ENCODE data around the gene PHLDB2. TPM values are rescaled to one million over a fixed set of nuclear protein-coding genes. Genes with fewer than 3 reads are reported as not detected.
A peak's percentile ranks its signal among the peaks of the same experiment; 100 is the strongest.

PHLDB2 gene
- polyA plus RNA-seq, 1 donor (not counting 4 experiments of a cell fraction or from before 2014, with no cell fraction given), result 150 TPM

DNA sequence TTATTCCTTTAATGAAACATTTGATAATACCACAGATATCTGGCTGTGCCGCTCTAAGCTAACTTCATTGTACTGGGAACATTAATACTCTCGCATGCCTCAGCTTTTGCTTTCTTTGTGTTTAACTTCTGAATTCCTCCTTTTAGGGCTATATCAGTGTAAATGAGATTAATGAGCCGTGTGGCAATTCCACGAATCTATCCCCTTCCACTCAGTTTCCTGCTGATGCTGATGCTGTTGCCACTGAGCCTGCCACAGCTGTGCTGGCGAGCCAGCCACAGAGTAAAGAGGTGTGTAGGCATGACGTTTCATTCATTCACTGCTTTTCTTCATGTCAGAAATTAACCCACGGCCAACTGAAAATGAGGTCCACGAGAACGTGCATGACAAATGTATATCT is 89.7 kb downstream of the PHLDB2 start:
- H3K4me1 ChIP-seq (ENCODE audit: control insufficient read depth, extremely low read depth, insufficient read depth, low read length), result peaks cover 4% of the 10 kb centered on the region
- no peaks in the 10 kb centered on the region for H3K9me1 ChIP-seq (ENCODE audit: control insufficient read depth, extremely low read depth, insufficient read depth, low read length)
- DNase-seq (ENCODE audit: low read depth, low spot score) (no peak), FAIRE-seq (no peak)
- no peak overlapping the region for H3K4me2 ChIP-seq (ENCODE audit: control insufficient read depth, extremely low read depth, insufficient read depth, low read depth, low read length)
- dilution Hi-C loops (cut with MboI; ENCODE audit: extremely low pct_ligation_motif_present, low sequenced_read_pairs), result no loop called here
- peaks cover 19 to 35% of the 10 kb centered on the region in 2 experiments for H3K36me3 ChIP-seq (ENCODE audit: control insufficient read depth in 2 of 2, extremely low read depth in 1 of 2, insufficient read depth in 2 of 2, low read length in 2 of 2)
- H3K9me3 ChIP-seq (ENCODE audit: control insufficient read depth, low read depth, low read length), result no peaks in the 10 kb centered on the region
- no peaks in the 10 kb centered on the region for H3K27me3 ChIP-seq (ENCODE audit: control insufficient read depth, extremely low read depth, insufficient read depth, low read length)
- no peak overlapping the region for H3K4me3 ChIP-seq (ENCODE audit: control insufficient read depth in 2 of 3, extremely low read depth in 1 of 3, insufficient read depth in 2 of 3, low read depth in 1 of 3, low read length in 3 of 3)
- H2AFZ ChIP-seq (ENCODE audit: control insufficient read depth, low read length), result no peak overlapping the region
- TF ChIP-seq, protein P1, sequence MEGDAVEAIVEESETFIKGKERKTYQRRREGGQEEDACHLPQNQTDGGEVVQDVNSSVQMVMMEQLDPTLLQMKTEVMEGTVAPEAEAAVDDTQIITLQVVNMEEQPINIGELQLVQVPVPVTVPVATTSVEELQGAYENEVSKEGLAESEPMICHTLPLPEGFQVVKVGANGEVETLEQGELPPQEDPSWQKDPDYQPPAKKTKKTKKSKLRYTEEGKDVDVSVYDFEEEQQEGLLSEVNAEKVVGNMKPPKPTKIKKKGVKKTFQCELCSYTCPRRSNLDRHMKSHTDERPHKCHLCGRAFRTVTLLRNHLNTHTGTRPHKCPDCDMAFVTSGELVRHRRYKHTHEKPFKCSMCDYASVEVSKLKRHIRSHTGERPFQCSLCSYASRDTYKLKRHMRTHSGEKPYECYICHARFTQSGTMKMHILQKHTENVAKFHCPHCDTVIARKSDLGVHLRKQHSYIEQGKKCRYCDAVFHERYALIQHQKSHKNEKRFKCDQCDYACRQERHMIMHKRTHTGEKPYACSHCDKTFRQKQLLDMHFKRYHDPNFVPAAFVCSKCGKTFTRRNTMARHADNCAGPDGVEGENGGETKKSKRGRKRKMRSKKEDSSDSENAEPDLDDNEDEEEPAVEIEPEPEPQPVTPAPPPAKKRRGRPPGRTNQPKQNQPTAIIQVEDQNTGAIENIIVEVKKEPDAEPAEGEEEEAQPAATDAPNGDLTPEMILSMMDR (optimal IDR thresholded peaks at IDR 0.05 in 1 of 3, IDR thresholded peaks at IDR 0.05 in 1 of 3, conservative IDR thresholded peaks at IDR 0.05 in 1 of 3; ENCODE audit: extremely low read depth in 1 of 3, insufficient read depth in 2 of 3, low read length in 3 of 3), result no peak
- TF ChIP-seq EZH2 (IDR thresholded peaks at IDR 0.05; ENCODE audit: low read length), result no peak
- no peak overlapping the region for H3K27ac ChIP-seq (ENCODE audit: control insufficient read depth, insufficient read depth, low read length)
- H4K20me1 ChIP-seq (ENCODE audit: control insufficient read depth, extremely low read depth, insufficient read depth, low read length), result no peaks in the 10 kb centered on the region
- H3K9ac ChIP-seq (ENCODE audit: control insufficient read depth, extremely low read depth, insufficient read depth, low read length), result no peak overlapping the region
- no peaks in the 10 kb centered on the region for H3K79me2 ChIP-seq (ENCODE audit: control insufficient read depth, insufficient read depth, low read length)

DNA sequence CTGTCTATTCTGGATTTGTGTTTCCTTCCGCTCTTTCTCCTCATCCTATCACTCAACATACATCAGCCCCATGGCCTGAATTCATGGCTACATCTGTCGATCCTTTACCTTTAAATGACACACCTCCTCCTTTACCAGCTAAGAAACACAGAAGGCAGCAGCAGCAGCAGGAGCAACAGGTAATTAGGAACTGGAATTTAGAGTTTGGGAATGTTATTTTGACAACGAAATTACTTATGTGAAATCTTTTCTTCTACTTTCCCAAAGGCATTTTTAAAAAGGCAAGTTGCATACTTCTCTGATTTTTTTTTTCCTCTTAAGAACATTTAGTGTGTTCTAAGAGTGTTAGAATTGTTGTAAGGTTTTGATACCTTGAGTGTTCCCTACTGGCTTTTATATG is 90.6 kb downstream of the PHLDB2 start:
- DNase-seq (ENCODE audit: low read depth, low spot score) (no peak), FAIRE-seq (peak; percentile 29)
- Histone ChIP-seq H3K36me3 (ENCODE audit: control insufficient read depth in 2 of 2, extremely low read depth in 1 of 2, insufficient read depth in 2 of 2, low read length in 2 of 2) (peaks cover 23 to 44% of the 10 kb centered on the region in 2 experiments), H3K27me3 (ENCODE audit: control insufficient read depth, extremely low read depth, insufficient read depth, low read length) (no peaks in the 10 kb centered on the region), H3K9ac (ENCODE audit: control insufficient read depth, extremely low read depth, insufficient read depth, low read length) (no peak overlapping the region), H3K9me1 (ENCODE audit: control insufficient read depth, extremely low read depth, insufficient read depth, low read length) (no peaks in the 10 kb centered on the region), H3K4me1 (ENCODE audit: control insufficient read depth, extremely low read depth, insufficient read depth, low read length) (no peaks in the 10 kb centered on the region), H3K79me2 (ENCODE audit: control insufficient read depth, insufficient read depth, low read length) (no peaks in the 10 kb centered on the region), H3K27ac (ENCODE audit: control insufficient read depth, insufficient read depth, low read length) (no peak overlapping the region), H3K4me3 (ENCODE audit: control insufficient read depth in 2 of 3, extremely low read depth in 1 of 3, insufficient read depth in 2 of 3, low read depth in 1 of 3, low read length in 3 of 3) (no peak overlapping the region), H3K4me2 (ENCODE audit: control insufficient read depth, extremely low read depth, insufficient read depth, low read depth, low read length) (no peak overlapping the region), H2AFZ (ENCODE audit: control insufficient read depth, low read length) (no peak overlapping the region), H4K20me1 (ENCODE audit: control insufficient read depth, extremely low read depth, insufficient read depth, low read length) (no peaks in the 10 kb centered on the region), H3K9me3 (ENCODE audit: control insufficient read depth, low read depth, low read length) (no peaks in the 10 kb centered on the region)
- TF ChIP-seq EZH2 (IDR thresholded peaks at IDR 0.05; ENCODE audit: low read length), result no peak
- TF ChIP-seq, protein P1 (optimal IDR thresholded peaks at IDR 0.05 in 1 of 3, IDR thresholded peaks at IDR 0.05 in 1 of 3, conservative IDR thresholded peaks at IDR 0.05 in 1 of 3; ENCODE audit: extremely low read depth in 1 of 3, insufficient read depth in 2 of 3, low read length in 3 of 3), result no peak
- dilution Hi-C loops (cut with MboI; ENCODE audit: extremely low pct_ligation_motif_present, low sequenced_read_pairs), result no loop called here

Data from keratinocyte (primary cell).